Measurements from ENCODE around the gene REEP6.

DNA sequence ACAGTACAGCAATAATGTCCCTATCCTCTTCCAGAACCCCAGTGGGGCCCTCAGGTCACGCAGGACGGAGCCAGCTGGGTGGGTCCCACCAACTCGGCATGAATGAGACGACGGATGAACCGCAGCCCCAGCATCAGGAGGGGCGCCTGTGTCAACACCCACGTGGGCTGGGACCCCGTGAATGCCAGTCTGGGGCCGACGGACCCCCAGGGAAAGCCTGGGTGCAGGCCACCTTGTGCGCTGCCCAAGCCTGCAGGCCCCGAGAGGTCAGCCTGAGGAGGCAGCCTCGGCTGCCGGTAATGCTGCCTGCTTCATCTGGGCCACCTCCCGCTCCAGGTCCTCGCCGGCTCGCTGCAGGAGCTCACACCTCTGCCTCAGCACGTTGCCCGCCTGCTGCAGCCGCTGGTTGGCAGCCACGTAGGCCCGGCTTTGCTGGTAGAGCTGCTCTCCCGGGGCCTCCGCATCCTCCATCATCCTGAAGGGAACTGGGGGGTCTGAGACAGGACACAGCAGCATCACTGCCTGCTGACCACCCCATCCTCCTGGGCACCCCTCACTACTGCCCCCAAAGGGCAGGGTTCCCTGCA, 16.1 kb upstream of the REEP6 start:
- TF ChIP-seq, protein P1, sequence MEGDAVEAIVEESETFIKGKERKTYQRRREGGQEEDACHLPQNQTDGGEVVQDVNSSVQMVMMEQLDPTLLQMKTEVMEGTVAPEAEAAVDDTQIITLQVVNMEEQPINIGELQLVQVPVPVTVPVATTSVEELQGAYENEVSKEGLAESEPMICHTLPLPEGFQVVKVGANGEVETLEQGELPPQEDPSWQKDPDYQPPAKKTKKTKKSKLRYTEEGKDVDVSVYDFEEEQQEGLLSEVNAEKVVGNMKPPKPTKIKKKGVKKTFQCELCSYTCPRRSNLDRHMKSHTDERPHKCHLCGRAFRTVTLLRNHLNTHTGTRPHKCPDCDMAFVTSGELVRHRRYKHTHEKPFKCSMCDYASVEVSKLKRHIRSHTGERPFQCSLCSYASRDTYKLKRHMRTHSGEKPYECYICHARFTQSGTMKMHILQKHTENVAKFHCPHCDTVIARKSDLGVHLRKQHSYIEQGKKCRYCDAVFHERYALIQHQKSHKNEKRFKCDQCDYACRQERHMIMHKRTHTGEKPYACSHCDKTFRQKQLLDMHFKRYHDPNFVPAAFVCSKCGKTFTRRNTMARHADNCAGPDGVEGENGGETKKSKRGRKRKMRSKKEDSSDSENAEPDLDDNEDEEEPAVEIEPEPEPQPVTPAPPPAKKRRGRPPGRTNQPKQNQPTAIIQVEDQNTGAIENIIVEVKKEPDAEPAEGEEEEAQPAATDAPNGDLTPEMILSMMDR (IDR thresholded peaks at IDR 0.05; ENCODE audit: low read depth, low read length, missing input control) = no peak
- TF ChIP-seq YY1 (IDR thresholded peaks at IDR 0.05) (no peak), HNF4A (conservative IDR thresholded peaks at IDR 0.05) (no peak), EGR1 (IDR thresholded peaks at IDR 0.05; ENCODE audit: low read depth in 2 of 2) (no peak), RXRA (IDR thresholded peaks at IDR 0.05) (no peak), NR2F2 (IDR thresholded peaks at IDR 0.05) (no peak), RAD21 (IDR thresholded peaks at IDR 0.05) (no peak), HNF4G (IDR thresholded peaks at IDR 0.05) (no peak)
- TF ChIP-seq, protein P2, sequence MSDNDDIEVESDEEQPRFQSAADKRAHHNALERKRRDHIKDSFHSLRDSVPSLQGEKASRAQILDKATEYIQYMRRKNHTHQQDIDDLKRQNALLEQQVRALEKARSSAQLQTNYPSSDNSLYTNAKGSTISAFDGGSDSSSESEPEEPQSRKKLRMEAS (IDR thresholded peaks at IDR 0.05) = no peak
- TF ChIP-seq, protein P3, sequence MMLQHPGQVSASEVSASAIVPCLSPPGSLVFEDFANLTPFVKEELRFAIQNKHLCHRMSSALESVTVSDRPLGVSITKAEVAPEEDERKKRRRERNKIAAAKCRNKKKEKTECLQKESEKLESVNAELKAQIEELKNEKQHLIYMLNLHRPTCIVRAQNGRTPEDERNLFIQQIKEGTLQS (IDR thresholded peaks at IDR 0.05) = no peak
- TF ChIP-seq, protein P4, sequence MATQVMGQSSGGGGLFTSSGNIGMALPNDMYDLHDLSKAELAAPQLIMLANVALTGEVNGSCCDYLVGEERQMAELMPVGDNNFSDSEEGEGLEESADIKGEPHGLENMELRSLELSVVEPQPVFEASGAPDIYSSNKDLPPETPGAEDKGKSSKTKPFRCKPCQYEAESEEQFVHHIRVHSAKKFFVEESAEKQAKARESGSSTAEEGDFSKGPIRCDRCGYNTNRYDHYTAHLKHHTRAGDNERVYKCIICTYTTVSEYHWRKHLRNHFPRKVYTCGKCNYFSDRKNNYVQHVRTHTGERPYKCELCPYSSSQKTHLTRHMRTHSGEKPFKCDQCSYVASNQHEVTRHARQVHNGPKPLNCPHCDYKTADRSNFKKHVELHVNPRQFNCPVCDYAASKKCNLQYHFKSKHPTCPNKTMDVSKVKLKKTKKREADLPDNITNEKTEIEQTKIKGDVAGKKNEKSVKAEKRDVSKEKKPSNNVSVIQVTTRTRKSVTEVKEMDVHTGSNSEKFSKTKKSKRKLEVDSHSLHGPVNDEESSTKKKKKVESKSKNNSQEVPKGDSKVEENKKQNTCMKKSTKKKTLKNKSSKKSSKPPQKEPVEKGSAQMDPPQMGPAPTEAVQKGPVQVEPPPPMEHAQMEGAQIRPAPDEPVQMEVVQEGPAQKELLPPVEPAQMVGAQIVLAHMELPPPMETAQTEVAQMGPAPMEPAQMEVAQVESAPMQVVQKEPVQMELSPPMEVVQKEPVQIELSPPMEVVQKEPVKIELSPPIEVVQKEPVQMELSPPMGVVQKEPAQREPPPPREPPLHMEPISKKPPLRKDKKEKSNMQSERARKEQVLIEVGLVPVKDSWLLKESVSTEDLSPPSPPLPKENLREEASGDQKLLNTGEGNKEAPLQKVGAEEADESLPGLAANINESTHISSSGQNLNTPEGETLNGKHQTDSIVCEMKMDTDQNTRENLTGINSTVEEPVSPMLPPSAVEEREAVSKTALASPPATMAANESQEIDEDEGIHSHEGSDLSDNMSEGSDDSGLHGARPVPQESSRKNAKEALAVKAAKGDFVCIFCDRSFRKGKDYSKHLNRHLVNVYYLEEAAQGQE (IDR thresholded peaks at IDR 0.05) = no peak
